ENCODE measurements around the gene FCHSD2.

FCHSD2 gene

DNA sequence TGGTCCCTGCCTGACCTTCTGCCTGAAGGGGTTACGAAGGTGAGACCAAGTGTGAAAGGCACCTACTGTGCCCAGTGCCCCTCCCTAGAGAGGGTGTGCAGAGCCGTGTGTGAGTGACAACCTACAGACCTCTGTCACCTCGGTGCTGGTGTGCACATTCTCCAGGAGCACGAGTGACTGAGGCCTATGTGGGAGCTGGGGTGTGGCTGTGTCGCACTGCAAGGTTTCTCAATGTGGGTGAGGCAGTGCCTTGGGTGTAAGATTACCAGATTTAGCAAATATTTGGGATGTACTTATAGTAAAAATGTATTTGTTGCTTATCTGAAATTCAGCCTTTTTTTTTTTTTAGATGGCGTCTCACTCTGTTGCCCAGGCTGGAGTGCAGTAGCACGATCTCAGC is 353.9 kb downstream of the FCHSD2 start:
- Histone ChIP-seq H3K27ac (ENCODE audit: insufficient read depth in 1 of 2, low read depth in 1 of 2, low read length in 2 of 2, poor library complexity in 1 of 2, severe bottlenecking in 2 of 2) (peak overlapping the region; percentile 12 to 76), H3K36me3 (ENCODE audit: control insufficient read depth in 4 of 4, insufficient read depth in 4 of 4, low read length in 3 of 4) (peaks cover 0 to 3% (median 0%) of the 10 kb centered on the region in 4 experiments), H3K4me1 (ENCODE audit: control extremely low read depth in 1 of 4, control insufficient read depth in 4 of 4, insufficient read depth in 4 of 4, low read length in 3 of 4) (peaks cover 7 to 44% (median 41%) of the 10 kb centered on the region in 4 experiments), H3K9me3 (ENCODE audit: control extremely low read depth in 1 of 5, control insufficient read depth in 4 of 5, insufficient read depth in 2 of 5, low read depth in 1 of 5, low read length in 4 of 5) (no peaks in the 10 kb centered on the region), H3K4me3 (ENCODE audit: control insufficient read depth in 1 of 7, extremely low read depth in 1 of 7, insufficient read depth in 4 of 7, low read depth in 2 of 7, low read length in 6 of 7) (peak overlapping the region in 2 of 7 experiments; percentile 39 to 48), H3K27me3 (replicated peaks in 2 of 5; ENCODE audit: control insufficient read depth in 4 of 5, insufficient read depth in 5 of 5, low read length in 4 of 5) (no peaks in the 10 kb centered on the region)
- no peak for DNase-seq
- POLR2A ChIA-PET = no interaction called here
- CTCF ChIA-PET = interaction anchor here (0.7 to 10.1 kb wide), 10 partner anchors 14 to 775 kb away, joined by 3 to 87 read pairs (median 4); no protein-coding TSS in a partner anchor
- 79% methylated on average over 6 of the region's 7 CpGs for WGBS (ENCODE audit: insufficient coverage)

DNA sequence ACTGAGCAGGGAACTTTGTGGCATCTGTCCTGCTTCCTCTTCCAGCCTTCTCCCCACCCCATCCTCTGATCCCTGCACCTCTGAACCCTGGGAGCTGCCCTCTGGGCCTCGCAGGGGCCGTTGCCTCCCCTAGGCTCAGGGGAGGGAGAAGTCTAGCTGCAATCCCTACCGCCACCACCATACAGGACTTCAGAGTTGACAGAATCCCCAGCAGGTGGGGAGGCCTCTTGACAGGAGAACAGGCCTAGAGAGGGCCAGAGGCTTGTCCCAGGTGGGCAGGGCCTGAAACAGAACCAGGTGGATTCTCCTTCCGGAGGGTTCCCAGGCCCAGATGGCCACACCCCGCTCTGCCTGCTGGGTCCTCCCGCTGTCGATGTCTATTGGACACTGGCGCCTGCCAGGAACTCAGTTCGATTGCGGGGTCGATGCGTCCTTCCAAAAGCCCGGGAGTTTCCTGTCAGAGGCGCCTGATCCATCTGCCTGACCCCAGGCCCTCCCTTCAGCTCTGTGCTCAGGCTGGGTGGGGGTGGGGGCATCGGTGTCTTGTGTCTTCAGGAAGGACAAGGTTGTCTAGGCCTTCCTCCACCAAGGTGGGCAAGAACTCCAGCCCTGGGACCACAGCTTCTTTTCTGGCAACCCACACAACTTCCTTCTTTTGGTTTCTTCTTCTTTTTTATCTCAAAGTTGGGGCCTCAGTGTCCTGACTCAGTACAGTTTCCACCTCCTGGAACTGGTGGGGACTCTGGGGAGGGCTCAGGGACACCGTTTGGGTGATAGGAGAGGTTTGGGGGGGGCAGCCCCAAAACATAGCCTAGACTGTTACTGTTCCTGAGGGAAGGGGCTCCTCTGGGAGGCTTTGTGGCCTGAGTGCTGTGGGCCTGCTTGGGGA is 354.7 kb downstream of the FCHSD2 start:
- H3K36me3 ChIP-seq (ENCODE audit: control insufficient read depth in 4 of 4, insufficient read depth in 4 of 4, low read length in 3 of 4) = peaks cover 0 to 3% (median 0%) of the 10 kb centered on the region in 4 experiments
- no peaks in the 10 kb centered on the region for H3K9me3 ChIP-seq (ENCODE audit: control extremely low read depth in 1 of 5, control insufficient read depth in 4 of 5, insufficient read depth in 2 of 5, low read depth in 1 of 5, low read length in 4 of 5)
- peak overlapping the region in 4 of 7 experiments; percentile 9 to 48 (median 29) for H3K4me3 ChIP-seq (ENCODE audit: control insufficient read depth in 1 of 7, extremely low read depth in 1 of 7, insufficient read depth in 4 of 7, low read depth in 2 of 7, low read length in 6 of 7)
- peak overlapping the region; percentile 12 to 76 for H3K27ac ChIP-seq (ENCODE audit: insufficient read depth in 1 of 2, low read depth in 1 of 2, low read length in 2 of 2, poor library complexity in 1 of 2, severe bottlenecking in 2 of 2)
- peaks cover 1 to 36% (median 35%) of the 10 kb centered on the region in 4 experiments for H3K4me1 ChIP-seq (ENCODE audit: control extremely low read depth in 1 of 4, control insufficient read depth in 4 of 4, insufficient read depth in 4 of 4, low read length in 3 of 4)
- peak in 2 of 3 donors; percentile 80 to 83 for DNase-seq
- no peaks in the 10 kb centered on the region for H3K27me3 ChIP-seq (replicated peaks in 2 of 5; ENCODE audit: control insufficient read depth in 4 of 5, insufficient read depth in 5 of 5, low read length in 4 of 5)
- ChIA-PET POLR2A (interaction anchor here (1.1 to 1.2 kb wide), 2 partner anchors 51 to 62 kb away, joined by 3 to 4 read pairs; no protein-coding TSS in a partner anchor), CTCF (interaction anchor here (0.7 to 10.1 kb wide), 11 partner anchors 13 to 776 kb away, joined by 3 to 87 read pairs (median 4); no protein-coding TSS in a partner anchor)
- 8% methylated on average over 10 of the region's 16 CpGs for WGBS (ENCODE audit: insufficient coverage)

Data from common myeloid progenitor, CD34-positive (primary cell).